Left lobe of liver (tissue), 2 donors: ENCODE measurements around the gene CYP2B6. TPM values are rescaled to one million over a fixed set of nuclear protein-coding genes. Genes with fewer than 3 reads are reported as not detected.
"Not testable (repeated sequence)": the region's sequence is repeated elsewhere in the genome, so short reads cannot be mapped to it uniquely, and the experiment has no call there.

ENCODE experiments used
- ATAC-seq: fragments of 200-7000 bp; cut with Tn5 transposase; one replicate; pipeline ENCODE4 v1.9.1; 2020; ENCODE audit warnings: mild to moderate bottlenecking, moderate library complexity
- DNase-seq: peaks from one replicate; pipeline ENCODE4 v3.0.0-alpha.2; 2020; ENCODE audit warnings: low spot score
- total RNA-seq: library from RNA; stranded (reverse); gene quantifications from one replicate; pipeline ENCODE4 v1.2.1, GENCODE V29; 2021
- donor health status: DM: no; HTN: no; CAD: no; lungs with moderate emphysema.
- donor health status: DM: no; HTN: yes; CAD: no.

Gene CYP2B6
- total RNA-seq, 1 donor from 2014 or later: 801 TPM

- peak; percentile 1 for ATAC-seq
- not testable (repeated sequence) for DNase-seq
These were observed 11.3 kb upstream of the CYP2B6 start for GRCh38 chr19:40979759-40980158.

- DNase-seq (peak; percentile 75), ATAC-seq (peak; percentile 43)
These were observed 10.2 kb upstream of the CYP2B6 start for GRCh38 chr19:40980743-40981442.

GRCh38 chr19:40981591-40981990 is 9.5 kb upstream of the CYP2B6 start:
- ATAC-seq (no peak), DNase-seq (no peak)

GRCh38 chr19:40982594-40983101 is 8.4 kb upstream of the CYP2B6 start:
- ATAC-seq: peak; percentile 71
- DNase-seq: peak; percentile 89

- ATAC-seq (peak; percentile 59), DNase-seq (peak; percentile 88)
These were observed 1.6 kb upstream of the CYP2B6 start for GRCh38 chr19:40989453-40989852.

GRCh38 chr19:40995355-40995754 is 4.3 kb downstream of the CYP2B6 start:
- ATAC-seq (no peak), DNase-seq (no peak)

GRCh38 chr19:40999018-40999417 is 7.9 kb downstream of the CYP2B6 start:
- not testable (repeated sequence) for ATAC-seq, DNase-seq

GRCh38 chr19:41000310-41000737 is 9.2 kb downstream of the CYP2B6 start:
- peak; percentile 72 for DNase-seq
- peak; percentile 30 for ATAC-seq

- ATAC-seq (peak; percentile 2), DNase-seq (no peak)
These were observed 10.3 kb downstream of the CYP2B6 start for GRCh38 chr19:41001243-41001971.

GRCh38 chr19:41003656-41004055 is 12.6 kb downstream of the CYP2B6 start:
- not testable (repeated sequence) for DNase-seq, ATAC-seq

GRCh38 chr19:41009700-41010235 is 18.7 kb downstream of the CYP2B6 start:
- DNase-seq (no peak), ATAC-seq (peak; percentile 52)

- ATAC-seq (no peak), DNase-seq (peak; percentile 24)
These were observed 22.3 kb downstream of the CYP2B6 start for GRCh38 chr19:41013359-41013758.

- ATAC-seq: no peak
- DNase-seq: no peak
These were observed 23.6 kb downstream of the CYP2B6 start for GRCh38 chr19:41014643-41015042.

- ATAC-seq (peak; percentile 15), DNase-seq (peak; percentile 54)
These were observed 25.5 kb downstream of the CYP2B6 start for GRCh38 chr19:41016488-41017071.

GRCh38 chr19:41018736-41019290 is 27.7 kb downstream of the CYP2B6 start:
- DNase-seq: peak; percentile 56
- ATAC-seq: peak; percentile 30

- ATAC-seq: peak; percentile 49
- DNase-seq: peak; percentile 69
These were observed 28.3 kb downstream of the CYP2B6 start for GRCh38 chr19:41019346-41019745.

GRCh38 chr19:41023193-41023592 is 32.1 kb downstream of the CYP2B6 start:
- ATAC-seq: no peak
- DNase-seq: peak; percentile 29

- peak; percentile 41 for DNase-seq
- no peak for ATAC-seq
These were observed 34.3 kb downstream of the CYP2B6 start for GRCh38 chr19:41025411-41025810.

- DNase-seq: peak; percentile 45
- ATAC-seq: peak; percentile 21
These were observed 34.8 kb downstream of the CYP2B6 start for GRCh38 chr19:41025871-41026270.

- peak; percentile 28 for DNase-seq
These were observed 36.3 kb downstream of the CYP2B6 start for GRCh38 chr19:41027273-41027967.

More at GRCh38 chr19:41027273-41027967, 36.3 kb downstream of the CYP2B6 start:
- no peak for ATAC-seq
